Neural crest cell (in vitro differentiated cells): ENCODE measurements around the gene ELFN2. TPM values are rescaled to one million over a fixed set of nuclear protein-coding genes. Genes with fewer than 3 reads are reported as not detected.

Experiments used
- DNase-seq: peaks from one replicate; pipeline ENCODE4 v3.0.0; 2021; ENCODE audit warnings: low read depth, mixed read lengths, low spot score
- H3K27ac Mint-ChIP-seq: one replicate; pipeline ENCODE4 v1.8.0; 2021; ENCODE audit warnings: mild to moderate bottlenecking, mixed read lengths; ENCODE audit not compliant: unreplicated experiment
- H3K27me3 Mint-ChIP-seq: 2 replicates; pipeline ENCODE4 v1.8.0; 2021; ENCODE audit warnings: low read depth, mild to moderate bottlenecking, mixed read lengths
- H3K36me3 Mint-ChIP-seq: 2 replicates; pipeline ENCODE4 v1.8.0; 2021; ENCODE audit warnings: low read depth, mild to moderate bottlenecking, mixed read lengths
- H3K4me1 Mint-ChIP-seq: 2 replicates; pipeline ENCODE4 v1.8.0; 2021; ENCODE audit warnings: mixed read lengths
- H3K4me3 Mint-ChIP-seq: one replicate; pipeline ENCODE4 v1.8.0; 2021; ENCODE audit warnings: mild to moderate bottlenecking, mixed read lengths
- H3K9me3 Mint-ChIP-seq: 2 replicates; pipeline ENCODE4 v1.8.0; 2021; ENCODE audit warnings: mixed read lengths
- CTCF ChIP-seq: fragments of 200-600 bp; sonication (generic); conservative IDR thresholded peaks from 2 replicates; pipeline ENCODE4 v1.5.0; 2021; ENCODE audit warnings: antibody characterized with exemption, mild to moderate bottlenecking
- total RNA-seq: library from RNA; stranded (reverse); gene quantifications from 2 replicates; pipeline ENCODE4 v1.2.1, GENCODE V29; 2021

Gene ELFN2
- total RNA-seq, 1 donor from 2014 or later = 0.09 TPM

DNA sequence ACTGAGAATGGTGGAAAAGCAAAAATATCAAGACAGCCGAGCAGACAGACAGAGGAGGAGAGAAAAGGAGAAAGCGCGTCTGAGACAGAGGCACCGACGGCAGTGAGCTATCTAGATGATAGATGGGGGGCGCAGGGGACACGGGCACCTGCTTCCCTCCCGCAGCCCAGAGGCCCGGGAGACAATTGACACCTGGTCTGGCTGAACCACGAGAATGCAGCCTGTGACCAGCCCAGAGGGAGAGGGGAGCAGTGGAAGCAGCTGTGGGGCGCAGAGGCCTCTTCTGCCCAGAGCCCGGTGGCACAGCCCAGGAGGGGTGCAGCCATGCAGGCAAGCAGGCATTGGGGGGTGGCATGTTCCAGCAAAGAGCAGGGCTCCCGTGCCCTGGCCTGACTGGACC is 48.2 kb downstream of the ELFN2 start:
- peaks cover 9% of the 10 kb centered on the region for H3K27me3 Mint-ChIP-seq
- H3K9me3 Mint-ChIP-seq = no peaks in the 10 kb centered on the region
- TF ChIP-seq CTCF = no peak
- H3K27ac Mint-ChIP-seq = no peak overlapping the region
- DNase-seq = no peak
- no peak overlapping the region for H3K4me3 Mint-ChIP-seq
- H3K36me3 Mint-ChIP-seq = no peaks in the 10 kb centered on the region
- H3K4me1 Mint-ChIP-seq = no peaks in the 10 kb centered on the region

DNA sequence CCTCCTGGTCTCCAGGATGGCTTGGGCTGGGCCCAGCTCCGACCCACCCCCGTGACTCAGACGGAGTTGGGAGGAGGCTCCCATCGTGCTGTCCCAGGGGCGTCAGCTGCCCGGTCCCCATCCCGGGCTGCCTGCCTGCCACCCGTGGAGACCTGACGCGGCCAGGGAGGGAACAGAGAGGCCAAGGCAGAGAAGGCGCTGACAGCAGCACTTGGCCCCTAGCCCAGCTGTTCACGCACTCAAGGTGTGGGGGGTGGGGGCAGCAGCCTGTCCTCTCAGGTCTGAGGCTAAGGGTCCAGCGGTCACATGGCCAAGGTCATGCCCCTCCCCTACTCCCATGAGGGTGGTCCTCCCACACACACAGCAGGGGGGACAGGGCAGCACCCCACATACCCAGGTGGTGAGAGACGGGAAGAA is 48.6 kb downstream of the ELFN2 start:
- no peak for TF ChIP-seq CTCF
- Mint-ChIP-seq H3K27me3 (peaks cover 9% of the 10 kb centered on the region), H3K4me3 (no peak overlapping the region), H3K4me1 (no peaks in the 10 kb centered on the region), H3K27ac (no peak overlapping the region), H3K36me3 (no peaks in the 10 kb centered on the region), H3K9me3 (no peaks in the 10 kb centered on the region)
- DNase-seq = no peak

GRCh38 chr22:37377927-37378326 is 49.4 kb downstream of the ELFN2 start:
- H3K4me3 Mint-ChIP-seq = no peak overlapping the region

GRCh38 chr22:37377138-37377537 is 50.1 kb downstream of the ELFN2 start:
- Mint-ChIP-seq H3K36me3 (no peaks in the 10 kb centered on the region), H3K4me3 (no peak overlapping the region), H3K27me3 (peaks cover 6% of the 10 kb centered on the region), H3K4me1 (no peaks in the 10 kb centered on the region), H3K9me3 (no peaks in the 10 kb centered on the region), H3K27ac (no peak overlapping the region)
- no peak for DNase-seq
- TF ChIP-seq CTCF = no peak

More at GRCh38 chr22:37377927-37378326, 49.4 kb downstream of the ELFN2 start:
- TF ChIP-seq CTCF = no peak
- Mint-ChIP-seq H3K4me1 (no peaks in the 10 kb centered on the region), H3K36me3 (no peaks in the 10 kb centered on the region), H3K9me3 (no peaks in the 10 kb centered on the region), H3K27me3 (peaks cover 8% of the 10 kb centered on the region), H3K27ac (no peak overlapping the region)
- no peak for DNase-seq

GRCh38 chr22:37376643-37377042 is 50.6 kb downstream of the ELFN2 start:
- H3K27ac Mint-ChIP-seq = no peak overlapping the region
- H3K4me1 Mint-ChIP-seq = no peaks in the 10 kb centered on the region

More at GRCh38 chr22:37376643-37377042, 50.6 kb downstream of the ELFN2 start:
- peaks cover 6% of the 10 kb centered on the region for H3K27me3 Mint-ChIP-seq
- no peaks in the 10 kb centered on the region for H3K9me3 Mint-ChIP-seq
- H3K36me3 Mint-ChIP-seq = no peaks in the 10 kb centered on the region
- DNase-seq = no peak
- no peak overlapping the region for H3K4me3 Mint-ChIP-seq
- TF ChIP-seq CTCF = no peak
